GM19351 (cell line): ENCODE results near the gene ZNF692.
A peak's percentile ranks its signal among the peaks of the same experiment; 100 is the strongest.
"Not testable (repeated sequence)": the region's sequence is repeated elsewhere in the genome, so short reads cannot be mapped to it uniquely, and the experiment has no call there.

Experiments used
- ATAC-seq: cut with Tn5 transposase; IDR thresholded peaks from one replicate; pipeline ENCODE4 v1.9.1; 2021; ENCODE audit warnings: mild to moderate bottlenecking, moderate library complexity; ENCODE audit not compliant: unreplicated experiment

The ZNF692 gene

DNA sequence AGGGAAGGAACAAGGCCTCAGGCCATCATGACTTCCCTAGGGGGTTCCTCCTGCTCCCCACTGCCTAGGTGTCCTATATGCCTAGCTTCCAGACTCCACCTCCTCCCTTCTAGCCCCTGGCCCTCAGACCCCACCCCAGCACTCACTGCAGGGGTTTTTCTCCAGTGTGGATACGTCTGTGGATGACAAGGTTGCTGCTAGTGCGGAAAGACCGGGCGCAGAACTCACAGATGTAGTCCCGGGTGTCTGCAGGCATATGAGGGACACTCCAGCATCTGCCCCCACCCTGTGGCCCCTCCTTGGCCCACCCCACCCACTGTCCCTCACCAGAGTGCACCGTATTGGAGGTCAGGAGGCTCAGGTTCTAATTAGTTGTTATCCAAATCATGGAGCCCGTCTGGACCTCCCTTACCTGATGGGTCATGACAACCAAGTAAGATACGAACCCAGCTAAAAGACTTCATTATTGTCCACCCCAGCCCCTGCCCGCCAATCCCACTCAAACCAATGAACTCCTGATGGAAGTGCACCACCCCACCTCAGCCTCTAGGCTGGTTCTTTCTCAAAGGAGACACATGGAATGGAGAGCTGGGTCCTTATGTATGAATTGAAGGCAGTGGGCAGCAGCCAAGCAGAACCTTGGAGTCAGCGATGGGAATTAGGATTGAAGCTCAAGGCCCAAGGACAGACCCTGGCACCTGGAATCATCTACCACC is 8.2 kb downstream of the ZNF692 start:
- no peak for ATAC-seq

DNA sequence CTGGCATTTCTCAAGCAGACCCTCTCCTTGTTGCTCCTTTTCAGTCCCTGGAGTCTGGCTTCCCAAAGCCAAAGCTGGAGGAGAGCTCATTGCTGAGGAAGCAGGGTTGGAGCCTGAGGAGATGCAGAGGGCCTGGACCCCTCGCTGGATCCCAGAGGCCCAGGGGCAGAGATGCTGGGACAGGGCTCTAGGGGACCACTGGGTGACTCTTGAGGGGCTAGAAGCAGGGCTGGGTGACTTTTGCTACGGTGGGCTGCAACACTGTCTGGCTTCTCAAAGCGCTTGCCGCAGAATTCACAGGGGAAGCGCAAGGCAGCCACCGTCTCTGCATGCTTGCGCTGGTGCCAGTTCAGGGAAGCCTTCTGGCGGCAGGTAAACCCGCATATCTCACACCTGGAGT is 8.8 kb downstream of the ZNF692 start:
- ATAC-seq, result no peak

DNA sequence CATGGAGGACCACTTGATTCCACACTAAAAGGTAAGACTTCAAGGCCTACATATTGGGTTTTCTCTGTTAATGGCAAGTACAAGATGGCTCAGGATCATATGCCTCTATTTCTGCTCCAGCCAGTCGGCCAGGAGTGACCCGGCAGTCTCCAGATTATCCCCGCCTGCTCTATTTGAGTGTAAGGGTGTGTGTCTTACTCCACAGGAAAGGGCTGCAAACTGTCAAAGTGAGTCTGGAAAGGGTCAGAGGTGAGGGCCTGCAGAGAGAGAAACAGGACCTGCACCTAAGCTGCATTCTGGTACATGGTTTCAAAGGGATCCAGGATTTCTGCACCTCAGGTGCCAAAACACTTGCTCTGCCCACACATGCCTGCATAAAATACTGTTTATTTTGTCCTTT is 9.2 kb downstream of the ZNF692 start:
- ATAC-seq, result no peak

DNA sequence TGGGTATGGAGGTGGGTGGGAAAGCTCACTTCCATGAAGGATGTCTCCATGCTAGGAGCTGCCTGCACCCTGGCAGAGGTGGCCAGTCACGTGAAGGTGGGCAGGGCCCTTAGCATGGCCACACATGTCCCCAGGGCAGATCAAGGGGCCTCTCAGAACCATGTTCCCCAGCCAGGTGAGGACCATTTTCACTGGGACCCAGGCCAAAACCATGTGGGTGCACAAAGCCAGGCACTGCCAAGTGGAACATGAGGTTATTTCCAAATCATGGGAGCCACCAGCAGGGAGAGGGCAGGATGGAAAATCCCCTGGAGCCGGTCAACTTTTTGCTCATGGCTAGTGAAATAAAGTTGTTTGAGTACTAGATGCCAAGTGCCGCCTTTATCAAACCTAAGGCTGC is 9.7 kb downstream of the ZNF692 start:
- no peak for ATAC-seq

DNA sequence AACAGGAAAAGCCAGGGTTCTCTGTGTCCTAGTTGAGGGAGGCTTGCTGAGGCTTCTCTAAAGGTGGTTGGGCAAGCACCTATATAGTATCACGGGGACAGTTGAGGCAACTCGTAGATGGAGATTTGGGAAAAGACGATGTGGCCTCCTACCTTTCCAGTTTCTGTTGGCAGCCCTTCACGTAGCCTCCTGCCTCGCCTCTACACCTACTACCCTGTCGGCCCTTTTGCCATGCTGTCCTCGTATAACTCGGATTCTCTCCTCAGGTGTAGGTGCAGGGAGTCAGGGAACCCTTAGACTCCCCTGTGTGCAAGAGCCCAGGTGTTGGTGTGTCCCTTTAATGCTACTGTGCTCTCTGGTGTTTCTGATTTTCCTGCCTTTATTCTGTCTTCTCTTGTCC is 10.3 kb downstream of the ZNF692 start:
- no peak for ATAC-seq

DNA sequence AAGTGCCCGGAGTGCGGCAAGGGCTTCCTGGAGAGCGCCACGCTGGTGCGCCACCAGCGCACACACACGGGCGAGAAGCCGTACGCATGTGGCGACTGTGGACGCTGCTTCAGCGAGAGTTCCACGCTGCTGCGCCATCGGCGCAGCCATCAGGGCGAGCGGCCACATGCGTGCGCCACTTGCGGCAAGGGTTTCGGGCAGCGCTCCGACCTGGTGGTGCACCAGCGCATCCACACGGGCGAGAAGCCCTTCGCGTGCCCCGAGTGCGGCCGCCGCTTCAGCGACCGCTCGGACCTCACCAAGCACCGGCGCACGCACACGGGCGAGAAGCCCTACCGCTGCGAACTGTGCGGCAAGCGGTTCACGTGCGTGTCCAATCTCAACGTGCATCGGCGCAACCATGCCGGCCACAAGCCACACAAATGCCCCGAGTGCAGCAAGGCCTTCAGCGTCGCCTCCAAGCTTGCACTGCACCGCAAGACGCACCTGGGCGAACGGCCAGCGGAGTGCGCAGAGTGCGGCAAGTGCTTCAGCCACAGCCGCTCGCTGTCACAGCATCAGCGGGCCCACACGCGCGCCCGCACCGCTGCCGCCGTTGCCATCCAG is 10.8 kb downstream of the ZNF692 start:
- no peak for ATAC-seq

DNA sequence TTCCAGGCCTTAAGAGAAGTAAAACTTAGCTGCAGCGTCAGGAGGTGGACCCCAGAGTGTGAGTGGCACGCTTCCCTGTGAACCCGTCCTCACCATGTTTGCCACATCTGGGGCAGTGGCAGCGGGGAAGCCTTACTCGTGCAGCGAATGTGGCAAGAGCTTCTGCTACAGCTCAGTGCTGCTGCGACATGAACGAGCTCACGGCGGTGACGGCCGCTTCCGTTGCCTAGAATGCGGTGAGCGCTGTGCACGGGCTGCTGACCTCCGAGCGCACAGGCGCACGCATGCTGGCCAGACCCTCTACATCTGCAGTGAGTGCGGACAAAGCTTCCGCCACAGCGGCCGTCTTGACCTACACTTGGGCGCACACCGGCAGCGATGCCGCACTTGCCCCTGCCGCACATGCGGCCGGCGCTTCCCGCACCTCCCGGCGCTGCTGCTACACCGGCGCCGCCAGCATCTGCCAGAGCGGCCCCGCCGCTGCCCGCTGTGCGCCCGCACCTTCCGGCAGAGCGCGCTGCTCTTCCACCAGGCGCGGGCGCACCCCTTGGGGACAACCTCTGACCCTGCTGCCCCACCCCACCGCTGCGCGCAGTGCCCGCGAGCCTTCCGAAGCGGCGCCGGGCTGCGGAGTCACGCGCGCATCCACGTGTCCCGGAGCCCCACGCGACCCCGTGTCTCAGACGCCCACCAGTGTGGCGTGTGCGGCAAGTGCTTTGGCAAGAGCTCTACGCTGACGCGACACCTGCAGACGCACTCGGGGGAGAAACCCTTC is 11.5 kb downstream of the ZNF692 start:
- no peak for ATAC-seq

DNA sequence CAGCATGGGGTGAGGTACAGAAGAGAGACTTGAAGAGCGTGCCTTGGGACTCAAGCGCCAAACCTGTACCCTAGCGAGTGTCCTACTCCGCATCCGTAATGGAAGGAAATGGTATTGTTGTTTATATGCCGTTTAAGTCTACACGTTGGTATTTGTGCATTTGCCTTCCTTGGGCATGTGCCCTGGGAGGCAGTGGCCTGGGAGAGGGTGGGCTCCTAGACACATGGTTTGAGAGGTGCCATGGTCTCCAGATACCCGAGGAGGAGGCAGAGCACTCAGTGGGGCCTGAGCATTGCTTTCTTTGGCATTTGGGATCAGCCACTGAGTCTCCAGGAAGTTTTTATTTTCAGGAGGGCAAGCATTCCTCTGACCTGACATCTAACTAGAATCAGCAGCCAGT is 14.4 kb downstream of the ZNF692 start:
- no peak for ATAC-seq

DNA sequence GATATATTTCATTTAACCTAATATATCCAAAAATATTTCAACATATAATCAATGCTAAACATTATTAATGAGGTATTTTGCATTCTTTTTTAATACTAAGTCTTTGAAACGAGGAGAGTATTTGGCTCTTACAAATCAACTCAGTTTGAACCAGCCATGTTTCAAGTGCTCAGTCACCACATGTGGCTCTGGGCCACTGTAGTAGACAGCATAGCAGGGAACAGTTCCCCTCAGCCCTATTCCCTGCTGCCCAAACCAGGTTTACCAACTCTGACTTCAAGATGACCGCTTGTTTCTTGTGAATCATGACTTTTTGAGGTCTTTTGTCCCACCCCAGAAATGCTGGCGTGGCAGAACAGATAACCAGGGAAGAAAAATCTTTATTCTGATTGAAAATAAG is 15.2 kb downstream of the ZNF692 start:
- no peak for ATAC-seq

DNA sequence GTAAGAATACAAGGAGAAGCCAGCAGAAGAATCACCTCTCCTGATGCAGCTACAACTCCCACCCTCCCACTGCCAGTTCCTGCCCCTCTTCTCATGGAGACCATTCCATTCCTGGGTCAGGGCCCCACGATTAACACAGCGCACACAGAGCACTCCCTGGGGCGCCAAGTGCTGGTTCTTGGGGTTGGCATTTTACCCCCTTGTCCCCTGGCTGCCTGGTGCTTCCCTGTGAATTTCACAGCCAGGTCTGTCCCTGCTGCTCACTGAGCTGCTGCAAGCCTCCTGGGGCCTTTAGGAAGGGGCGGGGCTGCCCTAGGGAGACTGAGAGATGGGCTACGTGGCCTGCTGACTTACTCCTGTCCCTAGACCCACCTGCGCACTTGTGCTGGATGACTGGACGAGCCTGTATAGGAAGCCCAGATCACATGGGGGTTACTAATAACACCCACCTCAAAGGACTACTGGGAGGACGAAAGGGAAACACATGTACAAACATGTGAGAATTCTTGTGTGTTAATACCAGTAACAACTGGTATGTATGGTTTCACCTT is 16.0 kb downstream of the ZNF692 start:
- peak; percentile 40 for ATAC-seq

DNA sequence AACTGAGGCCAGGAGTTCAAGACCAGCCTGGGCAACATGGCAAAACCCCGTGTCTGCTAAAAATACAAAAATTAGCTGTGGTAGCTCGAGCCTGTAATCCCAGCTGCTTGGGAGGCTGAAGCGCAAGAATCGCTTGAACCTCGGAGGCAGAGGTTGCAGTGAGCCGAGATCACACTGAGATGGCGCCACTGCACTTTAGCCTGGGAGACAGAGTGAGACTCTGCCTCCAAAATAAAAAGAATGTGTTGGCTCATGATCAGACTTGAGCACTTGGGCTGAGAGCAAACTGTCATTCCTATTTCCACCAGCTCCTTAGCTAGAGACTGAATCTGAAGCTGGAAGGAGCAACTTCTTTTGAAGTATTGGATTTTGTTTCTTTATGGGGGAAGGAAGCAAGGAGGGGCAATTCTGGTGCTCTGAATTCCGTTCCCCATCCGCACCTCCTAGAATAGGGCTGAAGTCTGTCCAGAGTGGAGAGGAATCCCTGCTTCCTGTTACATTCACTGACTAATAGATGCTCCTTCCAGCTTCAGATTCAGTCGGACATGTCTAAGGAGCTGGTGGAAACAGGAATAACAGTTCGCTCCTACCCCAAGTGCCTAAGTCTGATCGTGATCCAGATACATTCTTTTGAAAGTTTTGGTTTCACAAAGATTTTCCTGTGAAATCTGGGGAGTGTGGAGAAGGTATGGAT is 17.0 kb downstream of the ZNF692 start:
- ATAC-seq, result no peak

DNA sequence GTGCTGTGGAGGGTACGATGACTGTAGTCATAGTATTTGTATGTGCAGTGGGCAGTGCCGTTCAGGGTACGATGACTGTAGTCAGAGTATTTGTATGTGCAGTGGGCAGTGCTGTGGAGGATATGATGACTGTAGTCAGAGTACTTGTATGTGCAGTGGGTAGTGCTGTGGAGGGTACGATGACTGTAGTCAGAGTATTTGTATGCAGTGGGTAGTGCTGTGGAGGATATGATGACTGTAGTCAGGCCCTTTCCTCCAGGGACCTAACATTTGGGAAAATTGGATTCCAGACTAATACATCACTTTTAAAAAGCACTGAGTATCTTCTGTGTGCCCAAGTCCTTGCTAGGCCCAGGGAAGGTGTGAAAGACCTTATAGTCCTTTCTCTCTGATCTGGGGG is 17.9 kb downstream of the ZNF692 start:
- ATAC-seq, result no peak

DNA sequence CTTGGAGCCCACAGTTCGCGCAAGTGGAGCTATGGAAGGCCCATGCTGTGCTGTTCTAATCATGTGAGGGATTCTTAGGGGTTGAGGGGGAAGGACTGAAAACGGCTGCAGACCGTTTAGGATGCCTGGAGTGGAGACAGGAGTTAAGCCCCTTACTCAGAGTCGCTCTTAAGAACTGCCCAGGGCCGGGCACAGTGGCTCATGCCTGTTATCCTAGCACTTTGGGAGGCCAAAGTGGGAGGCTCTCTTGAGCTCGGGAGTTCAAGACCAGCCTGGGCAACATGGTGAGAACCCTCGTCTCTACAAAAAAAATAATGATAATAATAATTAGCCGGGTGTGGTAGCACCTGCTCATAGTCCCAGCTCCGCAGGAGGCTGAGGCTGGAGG is 19.7 kb downstream of the ZNF692 start:
- no peak for ATAC-seq

DNA sequence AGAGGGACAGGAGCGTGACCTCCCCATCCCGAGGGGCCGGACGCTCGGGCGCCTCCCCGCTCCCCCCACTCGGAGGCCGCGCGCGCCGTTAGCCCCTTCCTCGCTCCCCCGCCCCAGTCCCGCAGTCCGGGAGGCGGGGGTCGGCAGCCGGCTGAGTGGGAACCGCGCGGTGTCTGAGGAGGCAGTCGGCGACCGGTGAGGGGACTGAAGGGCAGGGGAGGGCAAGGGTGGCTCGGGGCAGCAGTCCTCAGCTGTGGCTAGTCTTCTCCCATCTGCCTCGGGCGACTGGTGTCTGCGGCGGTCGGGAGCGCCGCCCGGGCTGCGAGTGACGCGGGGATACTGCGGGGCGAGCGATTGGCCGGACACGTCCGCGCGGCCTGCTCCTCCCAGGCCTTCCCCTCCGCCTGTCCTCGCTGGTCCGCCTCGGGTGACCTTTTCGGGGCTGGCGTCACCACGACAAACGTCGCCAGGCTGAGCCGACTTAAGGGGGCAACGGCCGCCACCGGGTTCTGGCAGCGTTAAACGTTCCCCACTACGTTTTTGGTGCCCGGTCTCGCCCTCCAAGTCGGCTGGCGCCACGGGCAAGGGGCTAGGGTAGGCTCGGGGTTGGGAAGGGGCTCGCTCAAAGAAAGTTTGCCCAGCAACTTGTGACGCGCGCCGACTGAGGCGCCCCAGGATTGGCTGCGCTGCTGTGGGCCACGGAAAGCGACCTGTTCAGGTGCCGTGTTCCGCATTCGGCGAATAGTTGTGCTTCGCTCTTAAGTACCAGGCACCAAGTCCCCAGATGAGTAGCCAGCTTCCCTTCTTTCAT is 20.3 kb downstream of the ZNF692 start:
- peak; percentile 53 for ATAC-seq

DNA sequence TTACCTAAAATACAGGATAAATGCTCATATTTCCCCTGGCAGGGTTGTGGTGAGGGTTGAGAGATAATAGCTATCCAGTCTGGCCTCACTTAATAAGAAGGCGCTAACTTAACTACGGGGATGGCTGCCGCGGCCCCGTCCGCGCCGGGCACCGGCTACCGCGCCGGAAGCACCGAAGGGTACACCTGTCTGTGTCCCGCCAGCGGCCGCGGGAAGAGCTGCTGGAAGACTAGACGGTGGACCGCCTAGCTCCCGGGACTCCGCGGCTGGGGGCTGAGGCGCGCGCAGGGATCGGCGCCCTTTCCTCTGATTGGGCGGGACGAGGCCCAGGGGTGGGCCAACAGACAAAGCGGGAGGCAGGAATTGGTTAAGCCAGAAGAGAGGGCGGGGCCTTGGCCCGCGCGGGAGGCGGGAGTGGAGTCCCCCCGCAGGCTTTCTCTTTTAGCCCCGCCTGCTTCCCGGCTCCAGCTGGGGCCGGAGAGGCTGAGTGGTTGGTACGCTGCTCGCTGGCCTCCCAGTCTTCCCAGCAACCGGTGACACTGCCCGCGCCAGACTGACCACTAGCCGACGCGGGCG is 21.0 kb downstream of the ZNF692 start, which contains the start of gene ZNF672:
Gene ZNF672, plus strand, starts transcription at position 444 of the 576 bp plus-strand sequence. CDS start 9,051 bp downstream, outside the sequence.
- ATAC-seq, result peak; percentile 72

DNA sequence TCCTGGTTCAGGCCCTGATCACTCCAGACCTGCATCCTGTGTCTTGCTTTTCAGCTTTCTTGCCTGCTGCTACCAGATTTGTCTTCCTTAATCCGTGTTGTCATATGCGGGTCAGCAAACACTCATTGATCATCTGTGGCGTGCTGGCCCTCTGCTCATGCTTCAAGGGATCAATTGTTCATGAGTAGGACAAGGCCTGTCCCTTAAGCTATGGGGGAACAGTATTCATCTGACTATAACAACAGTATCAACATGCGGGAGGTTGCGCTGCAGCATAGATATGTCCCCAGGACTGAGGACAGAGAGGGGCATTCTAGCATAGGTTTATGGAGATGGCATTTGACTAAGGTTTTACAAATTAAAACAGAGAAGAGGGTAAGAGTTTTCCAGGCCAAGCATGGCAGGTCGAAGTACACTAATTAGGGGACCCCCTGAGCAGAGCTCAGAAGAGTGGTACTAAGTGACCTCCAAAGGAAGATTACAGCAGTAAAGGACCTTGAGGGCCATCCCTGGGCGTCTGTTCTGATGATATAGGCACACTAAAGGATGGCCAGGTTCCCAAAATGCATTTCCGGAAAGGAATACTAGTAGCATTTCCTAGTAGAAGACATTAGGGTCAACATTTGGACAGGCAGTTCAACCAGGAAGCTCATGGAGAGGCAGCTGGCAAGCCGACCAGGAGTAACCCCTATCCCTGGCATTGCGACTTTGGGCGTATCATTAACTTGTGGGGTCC is 21.7 kb downstream of the ZNF692 start:
- no peak for ATAC-seq

DNA sequence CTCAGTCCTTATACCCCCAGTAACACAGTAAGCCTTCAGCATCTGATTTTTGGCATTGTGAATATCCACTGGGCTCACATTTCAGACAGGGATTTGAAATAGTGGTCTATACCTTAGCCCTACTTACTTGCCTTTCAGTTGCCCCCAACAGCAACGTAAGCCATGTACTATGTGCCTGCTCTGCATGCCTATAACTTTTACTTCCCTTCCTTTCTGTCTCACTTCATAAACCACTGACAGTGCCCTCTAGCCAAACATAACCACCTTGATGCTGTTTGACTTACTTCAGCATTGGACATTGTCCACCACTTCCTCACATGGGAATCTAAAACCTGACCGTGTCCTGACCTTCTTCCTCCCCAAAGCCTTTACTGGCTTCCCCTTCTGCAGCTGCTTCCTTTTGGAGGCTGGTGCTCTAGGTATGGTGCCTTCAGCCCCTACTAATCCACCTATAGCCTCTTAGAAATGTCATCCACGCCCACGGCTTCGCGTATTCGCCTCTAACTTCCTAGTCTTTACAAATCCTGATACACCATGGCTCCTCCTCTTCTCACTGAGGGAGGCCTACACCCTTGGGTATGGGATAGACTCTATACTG is 24.4 kb downstream of the ZNF692 start:
- no peak for ATAC-seq

DNA sequence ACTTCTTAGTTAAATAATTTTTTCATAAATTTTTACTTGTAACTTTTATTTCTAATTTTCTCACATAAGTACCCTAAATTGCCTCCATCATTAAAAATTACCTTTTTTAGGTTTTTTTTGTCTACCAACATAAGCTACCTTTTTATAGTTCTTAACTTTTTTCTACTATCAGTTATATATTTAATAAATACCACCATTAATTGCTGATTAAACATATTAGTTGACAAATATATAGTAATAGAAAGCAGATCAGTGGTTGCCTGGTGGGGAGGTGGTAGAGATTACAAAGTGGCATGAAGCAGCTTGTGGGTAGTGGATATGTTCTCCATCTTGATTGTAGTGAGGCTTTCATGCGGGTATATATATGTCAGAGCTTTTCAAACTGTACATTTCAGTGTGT is 27.0 kb downstream of the ZNF692 start:
- no peak for ATAC-seq

DNA sequence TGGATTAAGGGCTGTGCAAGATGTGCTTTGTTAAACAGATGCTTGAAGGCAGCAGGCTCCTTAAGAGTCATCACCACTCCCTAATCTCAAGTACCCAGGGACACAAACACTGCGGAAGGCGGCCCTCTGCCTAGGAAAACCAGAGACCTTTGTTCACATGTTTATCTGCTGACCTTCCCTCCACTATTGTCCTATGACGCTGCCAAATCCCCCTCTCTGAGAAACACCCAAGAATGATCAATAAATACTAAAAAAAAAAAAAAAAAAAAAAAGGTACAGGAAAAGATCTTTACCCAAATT is 28.2 kb downstream of the ZNF692 start:
- not testable (repeated sequence) for ATAC-seq
